HG03378 (cell line): ENCODE results near the gene DSE.
A peak's percentile ranks its signal among the peaks of the same experiment; 100 is the strongest.

Experiments used
- ATAC-seq: cut with Tn5 transposase; IDR thresholded peaks from one replicate; pipeline ENCODE4 v1.9.1; 2021; ENCODE audit warnings: mild to moderate bottlenecking, moderate library complexity; ENCODE audit not compliant: unreplicated experiment

Gene DSE

GRCh38 chr6:116444092-116444491, 73.3 kb downstream of the DSE start:
- ATAC-seq: peak; percentile 68

DNA sequence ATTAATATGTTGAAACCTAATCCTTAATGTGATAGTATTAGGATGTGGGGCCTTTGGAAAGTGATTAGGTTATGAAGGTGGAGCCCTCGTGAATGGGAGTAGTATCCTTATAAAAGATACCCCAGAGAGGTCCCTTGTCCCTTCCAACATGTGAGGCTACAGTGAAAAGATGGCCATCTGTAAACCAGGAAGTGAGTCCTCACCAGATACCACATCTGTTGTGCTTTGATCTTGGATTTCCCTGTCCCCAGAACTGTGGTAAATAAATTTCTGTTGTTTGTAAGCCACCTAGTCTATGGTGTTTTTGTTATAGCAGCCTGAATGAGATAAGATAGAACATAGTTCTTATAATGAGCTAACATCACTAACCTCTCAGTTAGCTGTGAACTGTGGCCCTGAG, 73.8 kb downstream of the DSE start:
- ATAC-seq: no peak

DNA sequence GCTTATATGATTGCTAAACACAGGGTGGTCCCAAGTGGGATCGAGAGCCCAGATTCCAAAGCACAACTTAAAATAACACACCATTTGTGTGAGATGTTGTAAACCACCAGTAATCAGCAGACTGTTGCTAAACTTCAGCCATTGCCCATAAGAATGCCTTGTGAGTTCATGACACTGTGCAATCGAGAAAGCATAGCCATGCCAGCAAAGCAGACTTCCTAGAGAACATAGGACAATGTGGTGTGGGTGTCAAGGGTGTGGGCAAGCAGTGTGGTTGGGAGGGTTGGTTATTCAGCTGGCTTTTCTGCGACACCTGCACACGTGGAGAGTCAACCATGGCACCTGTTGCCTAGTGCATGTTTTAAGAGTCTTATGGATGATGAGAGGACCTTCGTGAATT, 74.4 kb downstream of the DSE start:
- no peak for ATAC-seq

DNA sequence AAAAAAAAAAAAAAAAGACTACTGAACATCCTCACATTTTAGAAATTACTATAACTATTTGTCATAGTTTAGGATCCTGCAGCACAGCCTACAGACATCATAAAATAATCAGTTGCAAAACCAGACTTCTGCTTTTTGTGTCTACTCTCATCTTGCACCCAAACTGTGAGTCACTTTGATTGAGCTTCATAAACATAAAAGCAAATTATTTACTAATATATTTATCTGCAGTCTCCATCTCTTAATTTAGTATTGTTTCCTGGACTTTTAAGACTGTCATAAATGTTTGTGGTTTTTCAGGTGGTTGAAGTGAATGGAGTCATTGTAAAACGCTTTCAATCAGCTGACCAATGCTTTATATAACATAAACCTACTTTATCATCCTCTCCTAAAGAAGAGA, 75.7 kb downstream of the DSE start:
- ATAC-seq: no peak

GRCh38 chr6:116447052-116447451, 76.3 kb downstream of the DSE start:
- ATAC-seq: no peak

- ATAC-seq: no peak
Observed at GRCh38 chr6:116447496-116448011, 76.8 kb downstream of the DSE start.

- no peak for ATAC-seq
Observed at GRCh38 chr6:116449565-116449964, 78.8 kb downstream of the DSE start.

- ATAC-seq: no peak
Observed at GRCh38 chr6:116450185-116450710, 79.5 kb downstream of the DSE start.

DNA sequence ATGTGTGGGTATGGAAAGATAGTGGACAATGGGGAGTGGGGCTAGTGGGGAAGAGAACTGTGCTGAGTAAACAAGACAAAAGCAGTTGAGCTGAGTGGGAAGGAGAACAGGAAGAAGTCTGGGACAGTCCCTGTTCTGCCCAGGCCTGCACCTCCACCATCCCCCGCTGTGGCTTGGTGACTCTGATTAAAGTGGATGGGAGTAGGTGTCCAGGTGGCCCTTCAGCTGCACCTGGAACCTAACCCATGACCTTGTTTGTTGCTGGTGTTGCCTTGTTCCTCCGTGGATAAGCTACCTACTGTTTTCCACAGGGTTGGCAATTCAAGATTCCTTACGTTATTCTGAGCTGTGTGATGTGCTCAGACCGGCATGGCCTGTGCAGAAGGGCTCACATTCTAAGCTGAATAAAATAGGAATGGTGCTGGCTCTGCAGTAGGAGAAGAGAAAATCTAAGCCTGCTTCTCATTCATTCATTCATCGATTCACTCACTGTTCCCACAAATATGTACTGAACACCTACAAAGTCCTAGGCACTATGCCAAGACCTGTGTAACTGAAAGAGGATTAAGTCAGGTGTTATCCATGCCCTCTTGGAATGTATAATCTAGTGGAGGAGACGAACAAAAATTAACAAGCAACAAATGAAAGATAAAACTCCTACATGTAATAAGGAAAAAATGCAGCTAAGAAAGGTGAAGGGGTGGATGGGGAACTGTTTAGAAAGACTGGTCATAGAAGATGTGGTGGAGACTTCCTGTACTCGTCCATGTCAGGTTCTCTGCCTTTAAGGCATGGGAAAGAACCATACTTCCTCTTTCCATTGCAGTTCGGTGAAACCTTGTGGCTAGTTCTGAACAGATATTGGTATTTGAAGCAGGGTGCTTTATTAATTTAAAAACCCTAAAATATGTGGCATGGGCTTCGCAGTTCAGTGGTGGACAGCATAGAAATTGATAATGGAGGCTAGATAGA, 80.3 kb downstream of the DSE start:
- peak; percentile 89 for ATAC-seq

DNA sequence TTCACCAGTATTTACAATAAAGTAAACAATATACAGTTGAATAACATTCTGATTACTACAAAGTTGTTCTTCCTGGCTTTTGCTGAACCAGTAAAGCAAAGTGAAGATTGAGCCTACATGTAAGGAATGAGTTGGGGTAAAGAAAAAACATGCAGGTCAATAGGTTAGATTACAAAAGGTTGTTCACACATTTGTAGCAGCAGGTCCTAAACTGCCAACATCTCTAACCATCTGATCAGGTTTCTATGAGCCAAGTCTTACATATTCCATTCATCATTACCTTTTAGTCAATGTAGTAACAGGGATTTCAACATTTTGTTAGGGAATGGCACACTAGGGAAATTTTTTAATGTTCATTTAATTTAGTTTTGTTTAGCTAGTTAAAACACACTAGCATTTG, 81.2 kb downstream of the DSE start:
- ATAC-seq: no peak

DNA sequence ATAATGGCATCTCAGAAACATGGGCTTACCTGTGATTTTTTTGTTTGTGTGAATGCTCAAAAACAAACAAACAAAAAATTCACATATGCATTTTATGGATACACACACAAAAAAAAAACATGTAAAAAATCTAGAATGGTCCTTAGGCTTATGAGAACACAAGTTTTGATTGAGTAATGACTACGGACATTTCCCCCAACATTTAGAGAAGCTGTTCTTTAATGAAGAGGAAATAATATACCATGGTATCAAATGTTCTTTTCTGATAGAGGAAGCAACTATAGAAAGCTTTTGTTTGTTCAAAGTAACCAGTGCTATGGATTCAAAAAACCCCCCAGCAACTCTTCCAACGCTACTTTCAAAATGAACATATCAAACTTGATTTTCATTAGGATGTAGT, 81.8 kb downstream of the DSE start:
- ATAC-seq: no peak

GRCh38 chr6:116456106-116456505, 85.4 kb downstream of the DSE start:
- no peak for ATAC-seq

DNA sequence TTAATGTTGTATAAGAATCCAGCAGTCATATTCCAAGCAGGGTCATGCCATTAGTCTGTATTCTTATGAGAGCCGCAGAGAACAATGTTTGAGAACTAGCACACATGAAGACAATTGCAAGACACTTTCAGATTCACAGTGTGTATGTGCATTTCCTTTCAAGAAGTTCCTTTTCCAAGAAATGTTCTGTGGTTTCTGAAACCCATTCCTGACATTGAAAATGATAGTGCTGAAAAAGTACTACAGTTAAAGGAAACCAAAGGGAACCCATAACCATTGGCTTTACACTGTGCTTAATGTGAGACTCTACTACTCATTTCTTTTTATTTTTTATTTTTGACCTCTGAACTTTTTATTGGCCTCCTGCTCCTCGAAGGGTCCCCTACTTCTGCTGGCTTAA, 86.2 kb downstream of the DSE start:
- no peak for ATAC-seq

DNA sequence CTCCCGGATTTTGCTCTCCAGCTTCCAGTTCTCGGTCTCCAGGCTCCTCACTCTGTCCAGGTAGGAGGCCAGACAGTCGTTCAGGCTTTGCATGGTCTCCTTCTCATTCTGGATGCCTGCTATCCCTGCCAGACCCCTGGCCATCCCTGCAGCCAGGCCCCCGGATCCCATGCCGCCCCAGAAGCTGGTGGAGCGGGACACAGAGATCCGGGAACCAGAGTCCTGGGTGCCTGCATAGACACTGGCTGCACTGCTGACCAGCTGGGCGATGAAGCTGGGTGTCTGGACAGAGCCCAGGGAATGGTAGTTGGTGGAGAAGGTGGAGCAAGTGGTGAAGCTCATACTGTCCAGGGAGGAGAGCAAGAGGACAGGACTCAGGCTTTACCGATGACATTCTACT, 87.5 kb downstream of the DSE start:
- no peak for ATAC-seq

GRCh38 chr6:116459927-116460326, 89.2 kb downstream of the DSE start:
- no peak for ATAC-seq

DNA sequence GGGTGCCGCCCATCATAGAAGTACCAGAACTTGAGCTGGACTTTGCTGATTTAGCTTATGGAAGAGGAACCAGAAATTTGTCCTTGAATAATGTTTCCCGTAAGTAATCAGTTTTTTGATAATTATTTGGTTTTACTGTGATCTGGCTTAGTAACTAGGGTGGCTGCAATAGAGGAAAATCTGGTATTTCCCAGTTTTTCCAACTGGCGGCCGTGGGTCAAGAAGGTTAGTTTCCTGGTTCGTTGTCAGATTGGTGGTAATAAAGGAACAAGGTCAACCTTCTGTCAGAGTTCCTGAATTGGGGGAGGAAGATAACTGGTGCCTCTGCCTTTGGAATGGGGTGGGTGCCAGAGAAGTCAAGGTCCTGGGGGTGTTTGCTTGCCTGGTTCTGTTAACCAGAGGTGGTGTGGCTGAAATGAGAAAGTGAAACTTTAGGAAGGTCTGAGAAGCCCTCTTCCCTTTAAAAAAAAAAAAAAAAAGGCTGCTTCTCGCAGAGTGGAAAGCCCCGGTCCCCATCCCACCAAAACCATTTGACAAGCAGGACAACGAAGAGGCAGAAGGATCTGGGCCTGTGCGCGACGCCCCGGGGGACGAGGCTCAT, 90.7 kb downstream of the DSE start, which contains the start of gene CALHM6:
Gene CALHM6, plus strand, starts transcription at position 45 of the 601 bp plus-strand sequence. Its CDS starts 555 bp downstream, at position 600.
- ATAC-seq: peak; percentile 11

DNA sequence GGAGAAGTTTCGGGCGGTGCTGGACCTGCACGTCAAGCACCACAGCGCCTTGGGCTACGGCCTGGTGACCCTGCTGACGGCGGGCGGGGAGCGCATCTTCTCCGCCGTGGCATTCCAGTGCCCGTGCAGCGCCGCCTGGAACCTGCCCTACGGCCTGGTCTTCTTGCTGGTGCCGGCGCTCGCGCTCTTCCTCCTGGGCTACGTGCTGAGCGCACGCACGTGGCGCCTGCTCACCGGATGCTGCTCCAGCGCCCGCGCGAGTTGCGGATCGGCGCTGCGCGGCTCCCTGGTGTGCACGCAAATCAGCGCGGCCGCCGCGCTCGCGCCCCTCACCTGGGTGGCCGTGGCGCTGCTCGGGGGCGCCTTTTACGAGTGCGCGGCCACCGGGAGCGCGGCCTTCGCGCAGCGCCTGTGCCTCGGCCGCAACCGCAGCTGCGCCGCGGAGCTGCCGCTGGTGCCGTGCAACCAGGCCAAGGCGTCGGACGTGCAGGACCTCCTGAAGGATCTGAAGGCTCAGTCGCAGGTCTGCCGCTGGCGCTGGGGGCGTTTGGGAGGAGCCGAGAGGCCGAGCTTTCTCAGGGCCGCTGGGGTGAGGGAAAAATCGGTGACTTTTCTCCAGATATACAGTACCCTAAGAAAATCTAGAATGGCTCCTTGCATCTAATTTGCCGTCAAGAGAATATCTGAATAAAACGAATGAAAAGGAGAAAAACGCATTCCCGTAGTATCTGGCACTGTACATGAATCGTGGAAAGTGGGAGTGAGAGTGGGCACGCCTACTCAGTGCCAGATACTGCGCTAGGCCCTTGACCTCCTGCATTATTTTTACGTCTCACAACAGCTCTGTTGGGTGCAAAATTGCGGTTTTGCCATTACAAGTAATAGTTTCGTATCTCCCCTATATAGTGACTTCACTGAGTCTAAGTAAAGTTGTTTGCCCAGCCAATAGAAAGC, 91.5 kb downstream of the DSE start:
- peak; percentile 65 for ATAC-seq

- no peak for ATAC-seq
Observed at GRCh38 chr6:116463301-116463700, 92.6 kb downstream of the DSE start.

DNA sequence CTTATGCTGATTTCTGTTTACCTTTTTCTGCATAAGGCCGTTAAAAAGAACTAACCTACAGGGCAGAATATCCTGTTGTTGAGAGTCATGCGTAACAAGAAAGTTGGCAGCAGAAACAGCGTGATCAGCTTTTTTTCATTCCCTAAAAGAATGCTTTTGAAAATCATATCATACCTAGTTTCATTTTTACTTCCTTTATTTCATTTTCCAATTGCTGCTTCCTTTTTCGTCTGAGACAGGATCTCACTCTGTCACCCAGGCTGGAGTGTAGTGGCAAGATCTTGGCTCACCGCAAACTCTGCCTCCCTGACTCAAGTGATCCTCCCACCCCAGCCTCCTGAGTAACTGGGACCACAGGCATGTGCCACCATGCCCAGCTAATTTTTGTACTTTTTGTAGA, 94.5 kb downstream of the DSE start:
- ATAC-seq: no peak

GRCh38 chr6:116467096-116467495, 96.3 kb downstream of the DSE start:
- no peak for ATAC-seq

GRCh38 chr6:116467514-116467913, 96.8 kb downstream of the DSE start:
- no peak for ATAC-seq
